Hair follicular keratinocyte (primary cell): Measurements from ENCODE around the gene PSMG2. TPM values are rescaled to one million over a fixed set of nuclear protein-coding genes. Genes with fewer than 3 reads are reported as not detected.

ENCODE experiments used
- total RNA-seq: library from RNA; depleted of rRNA; stranded (reverse); fragments of >200 nt; gene quantifications from 2 replicates; pipeline ENCODE4 v1.2.3, GENCODE V29; 2015

The PSMG2 gene, protein sequence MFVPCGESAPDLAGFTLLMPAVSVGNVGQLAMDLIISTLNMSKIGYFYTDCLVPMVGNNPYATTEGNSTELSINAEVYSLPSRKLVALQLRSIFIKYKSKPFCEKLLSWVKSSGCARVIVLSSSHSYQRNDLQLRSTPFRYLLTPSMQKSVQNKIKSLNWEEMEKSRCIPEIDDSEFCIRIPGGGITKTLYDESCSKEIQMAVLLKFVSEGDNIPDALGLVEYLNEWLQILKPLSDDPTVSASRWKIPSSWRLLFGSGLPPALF
- total RNA-seq = 88.2 and 99.7 TPM in 2 replicates

DNA sequence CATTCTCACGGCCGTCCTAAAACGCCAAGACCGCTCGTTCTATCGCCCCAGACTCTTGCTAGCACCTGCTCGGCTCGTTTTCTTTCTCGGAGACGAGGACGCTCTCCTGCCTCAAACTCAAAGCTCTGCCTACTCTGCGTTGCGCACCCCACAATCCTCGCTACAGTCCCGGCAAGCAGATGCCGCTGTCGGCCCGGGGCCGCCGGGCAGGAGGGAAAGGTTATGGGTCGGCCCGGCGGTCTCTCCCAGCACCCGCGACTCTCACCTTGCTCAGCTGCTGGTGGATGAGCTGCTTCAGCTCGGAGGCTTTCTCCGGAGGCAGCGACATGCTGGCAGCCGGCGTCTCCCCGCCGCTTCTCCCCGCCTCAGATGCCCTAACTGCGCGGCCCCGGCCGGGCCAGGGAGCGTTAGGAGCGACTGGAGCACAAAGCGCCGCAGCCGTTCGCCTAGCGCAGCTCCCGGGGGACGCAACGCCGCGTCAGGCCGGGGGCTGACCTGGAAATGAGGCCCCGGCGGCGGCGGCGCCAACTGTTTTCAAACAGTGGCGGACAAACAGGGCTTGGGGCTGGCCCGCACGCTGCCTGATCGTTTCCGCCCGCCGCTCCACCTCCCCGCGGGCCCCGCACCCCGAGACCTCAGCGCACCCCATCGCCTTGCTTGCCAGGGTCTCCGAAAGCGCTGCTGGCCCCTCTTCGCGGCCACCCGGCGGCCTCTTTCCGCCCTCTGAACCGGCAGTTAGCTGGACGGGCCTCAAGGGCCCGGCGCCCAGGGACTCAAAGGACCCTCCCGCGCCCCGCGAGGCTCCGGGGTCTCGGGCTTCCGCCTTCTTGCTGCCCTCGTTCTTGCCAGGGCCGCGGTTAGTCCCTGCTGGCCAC lies at the start of gene PSMG2, which contains the start of gene CEP76:
TSS of gene PSMG2 (plus strand) at position 822 of the 875 bp plus-strand sequence. CDS start 66 bp downstream, outside the sequence.
TSS of gene CEP76 (minus strand) at position 503 of the 875 bp plus-strand sequence. CDS start at position 328, 175 bp downstream.

GRCh38 chr18:12657684-12658425 lies 45.0 kb upstream of the PSMG2 start, which contains the start of gene SPIRE1:
SPIRE1 (minus strand) TSS chr18:12658107; CDS start chr18:12657866, 241 bp downstream.

Other genes with a start within 250 kb of the PSMG2 start
- 19.1 and 25.2 TPM in 2 replicates for gene SPIRE1, start 44.9 kb upstream of the PSMG2 start, total RNA-seq
- gene CEP76, start 319 bp upstream of the PSMG2 start, total RNA-seq = 5.4 and 10.4 TPM in 2 replicates
- 35.4 and 47.3 TPM in 2 replicates for gene PTPN2, start 181.2 kb downstream of the PSMG2 start, total RNA-seq
- gene SEH1L, start 245.0 kb downstream of the PSMG2 start, total RNA-seq = 30.2 and 41.5 TPM in 2 replicates